ENCODE results near the gene PCDHB10. TPM values are rescaled to one million over a fixed set of nuclear protein-coding genes. Genes with fewer than 3 reads are reported as not detected.
"Not testable (repeated sequence)": the region's sequence is repeated elsewhere in the genome, so short reads cannot be mapped to it uniquely, and the experiment has no call there.

The PCDHB10 gene
- total and polyA plus RNA-seq, 9 of the 15 experiments (the other 6 are each of a cell fraction or from before 2014, with no cell fraction given), result not detected

- H4K20me1 ChIP-seq (replicated peaks; ENCODE audit: control insufficient read depth, insufficient read depth, low read length), result no peaks in the 10 kb centered on the region
- H2AFZ ChIP-seq (ENCODE audit: low read depth, low read length), result no peak overlapping the region
- no peaks in the 10 kb centered on the region for H3K9me1 ChIP-seq (ENCODE audit: control insufficient read depth, insufficient read depth, low read length)
- in situ Hi-C loops (cut with MboI), result no loop called here
- peaks cover 0 to 8% of the 10 kb centered on the region in 2 experiments; a peak in 2 of 5 replicates for H3K27me3 ChIP-seq (ENCODE audit: control insufficient read depth in 2 of 2, insufficient read depth in 2 of 2, low read length in 2 of 2)
- H3K9me3 ChIP-seq (replicated peaks; ENCODE audit: control insufficient read depth, insufficient read depth, low read depth, low read length), result no peaks in the 10 kb centered on the region
- no peaks in the 10 kb centered on the region for H3K4me1 ChIP-seq (replicated peaks in 1 of 2; ENCODE audit: control insufficient read depth in 2 of 2, insufficient read depth in 2 of 2, low read length in 2 of 2)
- BruUV-seq (replicated peaks), result no TSS peak
- no peak overlapping the region for H3K27ac ChIP-seq (ENCODE audit: extremely low read depth, low read depth, low read length)
- H3K4me2 ChIP-seq (ENCODE audit: insufficient read depth, low read length), result no peak overlapping the region
- no peaks in the 10 kb centered on the region for H3K79me2 ChIP-seq (ENCODE audit: control insufficient read depth, insufficient read depth, low read length)
- DNase-seq (ENCODE audit: extremely low read depth in 1 of 4, low spot score in 3 of 4) (peak in 1 of 4 experiments; percentile 7), FAIRE-seq (no peak), ATAC-seq (peak; percentile 71)
- no peaks in the 10 kb centered on the region for H3K36me3 ChIP-seq (ENCODE audit: control insufficient read depth, insufficient read depth, low read length)
- ChIA-PET POLR2A (no interaction called here), CTCF (ENCODE audit: low intra/inter-chr PET ratio) (no interaction called here)
- intact Hi-C loops (cut with micrococcal nuclease), result no loop called here
- H3K9ac ChIP-seq (ENCODE audit: insufficient read depth in 1 of 2, low read depth in 2 of 2, low read length in 2 of 2), result no peak overlapping the region
- WGBS (ENCODE audit: insufficient coverage, low coverage, missing lambda C conversion rate), result under 1% methylated on average over 21 of the region's 21 CpGs
- peak; percentile 18 to 39 (median 29); a peak in 4 of 6 replicates for TF ChIP-seq CTCF (IDR thresholded peaks at IDR 0.05 in 2 of 3, conservative IDR thresholded peaks at IDR 0.05 in 1 of 3; ENCODE audit: insufficient read depth in 2 of 3, low read depth in 1 of 3, low read length in 3 of 3)
- TF ChIP-seq PHTF2 (CRISPR knock-in tag; IDR thresholded peaks at IDR 0.05), result no peak
- TF ChIP-seq ELF2 (CRISPR knock-in tag; IDR thresholded peaks at IDR 0.05), result no peak
- no peak overlapping the region for H3K4me3 ChIP-seq
Measured at GRCh38 chr5:141155540-141156374, 36.4 kb upstream of the PCDHB10 start.

GRCh38 chr5:141157356-141157755 is 34.8 kb upstream of the PCDHB10 start:
- DNase-seq (ENCODE audit: extremely low read depth in 1 of 4, low spot score in 3 of 4); CTCF ChIA-PET (ENCODE audit: low intra/inter-chr PET ratio); intact Hi-C loops (cut with micrococcal nuclease); H3K9me1 ChIP-seq (ENCODE audit: control insufficient read depth, insufficient read depth, low read length); FAIRE-seq; H3K4me1 ChIP-seq (replicated peaks in 1 of 2; ENCODE audit: control insufficient read depth in 2 of 2, insufficient read depth in 2 of 2, low read length in 2 of 2); H3K79me2 ChIP-seq (ENCODE audit: control insufficient read depth, insufficient read depth, low read length); BruUV-seq (replicated peaks); in situ Hi-C loops (cut with MboI); H3K9ac ChIP-seq (ENCODE audit: insufficient read depth in 1 of 2, low read depth in 2 of 2, low read length in 2 of 2); H3K4me3 ChIP-seq; H4K20me1 ChIP-seq (replicated peaks; ENCODE audit: control insufficient read depth, insufficient read depth, low read length); ATAC-seq; POLR2A ChIA-PET; H2AFZ ChIP-seq (ENCODE audit: low read depth, low read length); H3K27me3 ChIP-seq (ENCODE audit: control insufficient read depth in 2 of 2, insufficient read depth in 2 of 2, low read length in 2 of 2); H3K4me2 ChIP-seq (ENCODE audit: insufficient read depth, low read length); H3K9me3 ChIP-seq (replicated peaks; ENCODE audit: control insufficient read depth, insufficient read depth, low read depth, low read length); H3K36me3 ChIP-seq (ENCODE audit: control insufficient read depth, insufficient read depth, low read length); H3K27ac ChIP-seq (ENCODE audit: extremely low read depth, low read depth, low read length): not testable (repeated sequence)
- 4% methylated on average over 20 of the region's 38 CpGs for WGBS (ENCODE audit: insufficient coverage, low coverage, missing lambda C conversion rate)

- H3K4me3 ChIP-seq; H3K79me2 ChIP-seq (ENCODE audit: control insufficient read depth, insufficient read depth, low read length); H3K4me1 ChIP-seq (replicated peaks in 1 of 2; ENCODE audit: control insufficient read depth in 2 of 2, insufficient read depth in 2 of 2, low read length in 2 of 2); H3K27ac ChIP-seq (ENCODE audit: extremely low read depth, low read depth, low read length); DNase-seq (ENCODE audit: extremely low read depth in 1 of 4, low spot score in 3 of 4); FAIRE-seq; H4K20me1 ChIP-seq (replicated peaks; ENCODE audit: control insufficient read depth, insufficient read depth, low read length); H3K27me3 ChIP-seq (ENCODE audit: control insufficient read depth in 2 of 2, insufficient read depth in 2 of 2, low read length in 2 of 2); ATAC-seq; H3K9ac ChIP-seq (ENCODE audit: insufficient read depth in 1 of 2, low read depth in 2 of 2, low read length in 2 of 2); H3K9me3 ChIP-seq (replicated peaks; ENCODE audit: control insufficient read depth, insufficient read depth, low read depth, low read length); H2AFZ ChIP-seq (ENCODE audit: low read depth, low read length); CTCF ChIA-PET (ENCODE audit: low intra/inter-chr PET ratio); intact Hi-C loops (cut with micrococcal nuclease); H3K9me1 ChIP-seq (ENCODE audit: control insufficient read depth, insufficient read depth, low read length); BruUV-seq (replicated peaks); H3K36me3 ChIP-seq (ENCODE audit: control insufficient read depth, insufficient read depth, low read length); in situ Hi-C loops (cut with MboI); H3K4me2 ChIP-seq (ENCODE audit: insufficient read depth, low read length); POLR2A ChIA-PET: not testable (repeated sequence)
- WGBS (ENCODE audit: insufficient coverage, low coverage, missing lambda C conversion rate), result 2% methylated on average over 9 of the region's 28 CpGs
Measured at GRCh38 chr5:141157901-141158300, 34.3 kb upstream of the PCDHB10 start.

All from K562 (cell line).